Gastrocnemius medialis (tissue), 4 donors: Measurements from ENCODE around the gene SLX9.

Source experiments
- POLR2A ChIP-seq, 2 donors: fragments of 450-650 bp; IDR thresholded peaks; one replicate each; pipeline ENCODE4 v1.6.1; 2017; ENCODE audit warnings: antibody characterized with exemption in 2 of 2, mild to moderate bottlenecking in 2 of 2, moderate library complexity in 2 of 2
- TF ChIP-seq, protein P1 (sequence below), 5 experiments: fragments of 450-650 bp in 3 of 5; fragments of 200-600 bp in 2 of 5; sonication (generic) in 2 of 5; IDR thresholded peaks in 4 of 5; conservative IDR thresholded peaks in 1 of 5; 1 replicate in 4 of 5; 2 replicates in 1 of 5; pipeline ENCODE4 v1.5.1; 2016 to 2019; ENCODE audit warnings: antibody characterized with exemption in 5 of 5, mild to moderate bottlenecking in 3 of 5, moderate library complexity in 3 of 5

DNA sequence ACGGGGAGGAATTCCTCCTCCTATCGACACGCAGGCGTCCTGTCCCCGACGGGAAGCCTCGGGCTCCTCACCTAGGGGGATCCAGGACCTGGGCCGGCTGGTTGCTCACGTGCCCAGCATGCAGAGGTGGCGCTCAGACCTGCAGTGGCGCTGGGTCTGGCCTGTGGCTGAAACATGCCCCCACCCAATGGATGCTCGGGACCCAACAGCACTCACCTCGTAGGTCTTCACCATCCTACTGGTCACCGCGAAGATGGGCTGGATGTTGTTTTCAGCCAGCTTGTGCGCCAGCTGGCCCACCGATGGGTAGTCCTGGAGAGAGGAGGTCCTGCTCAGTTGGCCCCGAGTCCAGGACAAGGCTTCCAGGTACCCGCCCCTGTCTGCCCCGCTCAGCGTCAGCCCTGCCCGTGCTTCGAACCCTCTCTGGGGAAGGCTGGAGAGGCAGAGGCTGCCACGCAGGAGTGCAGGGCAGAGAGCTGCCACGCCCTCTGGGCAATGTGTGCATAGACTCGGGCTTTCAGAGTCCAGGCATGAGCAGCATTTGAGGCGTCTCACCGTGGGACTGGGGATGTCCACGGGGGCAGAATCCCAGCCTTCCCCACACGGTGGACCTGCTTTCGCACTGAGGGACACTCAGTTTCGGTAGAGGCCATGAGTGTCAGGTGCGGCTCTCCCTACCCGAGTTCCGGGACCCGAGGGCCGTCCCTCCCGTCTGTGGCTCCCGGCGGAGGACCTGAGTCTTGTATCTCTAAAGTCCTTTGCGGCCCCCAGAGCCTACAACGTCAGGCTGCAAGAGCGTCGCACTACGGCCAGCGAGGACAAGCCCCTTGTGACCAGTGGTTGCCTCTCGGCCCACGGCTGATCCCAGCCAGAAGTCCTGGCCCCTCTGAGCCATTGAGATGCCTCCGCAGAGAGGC lies 40.7 kb upstream of the SLX9 start:
- TF ChIP-seq, protein P1, sequence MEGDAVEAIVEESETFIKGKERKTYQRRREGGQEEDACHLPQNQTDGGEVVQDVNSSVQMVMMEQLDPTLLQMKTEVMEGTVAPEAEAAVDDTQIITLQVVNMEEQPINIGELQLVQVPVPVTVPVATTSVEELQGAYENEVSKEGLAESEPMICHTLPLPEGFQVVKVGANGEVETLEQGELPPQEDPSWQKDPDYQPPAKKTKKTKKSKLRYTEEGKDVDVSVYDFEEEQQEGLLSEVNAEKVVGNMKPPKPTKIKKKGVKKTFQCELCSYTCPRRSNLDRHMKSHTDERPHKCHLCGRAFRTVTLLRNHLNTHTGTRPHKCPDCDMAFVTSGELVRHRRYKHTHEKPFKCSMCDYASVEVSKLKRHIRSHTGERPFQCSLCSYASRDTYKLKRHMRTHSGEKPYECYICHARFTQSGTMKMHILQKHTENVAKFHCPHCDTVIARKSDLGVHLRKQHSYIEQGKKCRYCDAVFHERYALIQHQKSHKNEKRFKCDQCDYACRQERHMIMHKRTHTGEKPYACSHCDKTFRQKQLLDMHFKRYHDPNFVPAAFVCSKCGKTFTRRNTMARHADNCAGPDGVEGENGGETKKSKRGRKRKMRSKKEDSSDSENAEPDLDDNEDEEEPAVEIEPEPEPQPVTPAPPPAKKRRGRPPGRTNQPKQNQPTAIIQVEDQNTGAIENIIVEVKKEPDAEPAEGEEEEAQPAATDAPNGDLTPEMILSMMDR (IDR thresholded peaks at IDR 0.05 in 4 of 5, conservative IDR thresholded peaks at IDR 0.05 in 1 of 5): no peak
- no peak for TF ChIP-seq POLR2A (IDR thresholded peaks at IDR 0.05)
